H9 (cell line): ENCODE data around the gene UTP20. TPM values are rescaled to one million over a fixed set of nuclear protein-coding genes. Genes with fewer than 3 reads are reported as not detected.

Experiments
- DNase-seq: peaks from one replicate; pipeline ENCODE4 v3.0.0-alpha.2; 2017
- H2AFZ ChIP-seq: one replicate; pipeline ENCODE4 v1.6.1; 2013; ENCODE audit warnings: mild to moderate bottlenecking, low read length, control low read depth, moderate library complexity
- H2AK5ac ChIP-seq: 2 replicates; pipeline ENCODE4 v1.6.1; 2013; ENCODE audit warnings: low read length, control low read depth, mixed read lengths; ENCODE audit not compliant: insufficient read length
- H2BK120ac ChIP-seq: one replicate; pipeline ENCODE4 v1.6.1; 2013; ENCODE audit warnings: low read depth, mild to moderate bottlenecking, low read length, control low read depth, inconsistent platforms; ENCODE audit not compliant: poor library complexity, severe bottlenecking
- H2BK12ac ChIP-seq: 2 replicates; pipeline ENCODE4 v1.6.1; 2013; ENCODE audit warnings: low read length, control low read depth, mixed read lengths, low read depth; ENCODE audit not compliant: insufficient read length
- H2BK15ac ChIP-seq: 2 replicates; pipeline ENCODE4 v1.6.1; 2013; ENCODE audit warnings: low read depth, low read length, control low read depth
- H2BK20ac ChIP-seq: one replicate; pipeline ENCODE4 v1.6.1; 2013; ENCODE audit warnings: low read depth, mild to moderate bottlenecking, low read length, control low read depth, inconsistent platforms; ENCODE audit not compliant: poor library complexity, severe bottlenecking
- H2BK5ac ChIP-seq: 2 replicates; pipeline ENCODE4 v1.6.1; 2013; ENCODE audit warnings: low read length, control low read depth, mixed read lengths; ENCODE audit not compliant: insufficient read length
- H3K14ac ChIP-seq: 2 replicates; pipeline ENCODE4 v1.6.1; 2013; ENCODE audit warnings: low read length, control low read depth; ENCODE audit not compliant: insufficient read depth
- H3K18ac ChIP-seq: 2 replicates; pipeline ENCODE4 v1.6.1; 2013; ENCODE audit warnings: low read depth, mild to moderate bottlenecking, mixed read lengths, low read length, control low read depth; ENCODE audit not compliant: insufficient read length
- H3K23ac ChIP-seq: 2 replicates; pipeline ENCODE4 v1.6.1; 2013; ENCODE audit warnings: low read length, control low read depth, mixed read lengths, low read depth; ENCODE audit not compliant: insufficient read length
- H3K23me2 ChIP-seq: 2 replicates; pipeline ENCODE4 v1.6.1; 2013; ENCODE audit warnings: low read depth, mild to moderate bottlenecking, mixed read lengths, low read length, control low read depth; ENCODE audit not compliant: insufficient read length, poor library complexity, severe bottlenecking
- H3K27ac ChIP-seq: 2 replicates; pipeline ENCODE4 v1.5.1; 2013; ENCODE audit warnings: low read length, control low read depth, mixed read lengths, low read depth; ENCODE audit not compliant: insufficient read length
- H3K27me3 ChIP-seq: 2 replicates; pipeline ENCODE4 v1.6.1; 2013; ENCODE audit warnings: low read length, control low read depth, inconsistent platforms; ENCODE audit not compliant: insufficient read depth
- H3K4ac ChIP-seq: 2 replicates; pipeline ENCODE4 v1.6.1; 2013; ENCODE audit warnings: low read depth, mild to moderate bottlenecking, control low read depth, inconsistent platforms, low read length, moderate library complexity
- H3K4me1 ChIP-seq: 2 replicates; pipeline ENCODE4 v1.6.1; 2013; ENCODE audit warnings: low read length, control low read depth, inconsistent platforms; ENCODE audit not compliant: insufficient read depth
- H3K4me2 ChIP-seq: 2 replicates; pipeline ENCODE4 v1.6.1; 2013; ENCODE audit warnings: low read length, control low read depth, mixed read lengths; ENCODE audit not compliant: insufficient read length, insufficient read depth
- H3K56ac ChIP-seq: 2 replicates; pipeline ENCODE4 v1.6.1; 2013; ENCODE audit warnings: low read depth, mild to moderate bottlenecking, mixed read lengths, low read length, control low read depth; ENCODE audit not compliant: insufficient read length
- H3K79me1 ChIP-seq: 2 replicates; pipeline ENCODE4 v1.6.1; 2013; ENCODE audit warnings: low read depth, mild to moderate bottlenecking, moderate library complexity, low read length, control low read depth, inconsistent platforms; ENCODE audit not compliant: insufficient read depth, poor library complexity, severe bottlenecking
- H3K79me2 ChIP-seq: 2 replicates; pipeline ENCODE4 v1.6.1; 2013; ENCODE audit warnings: low read length, control low read depth, inconsistent platforms; ENCODE audit not compliant: insufficient read depth
- H3K9ac ChIP-seq: 2 replicates; pipeline ENCODE4 v1.6.1; 2013; ENCODE audit warnings: low read length, control low read depth, mixed read lengths; ENCODE audit not compliant: insufficient read length; ENCODE audit errors: extremely low read depth
- H3K9me3 ChIP-seq: one replicate; pipeline ENCODE4 v1.6.1; 2013; ENCODE audit warnings: low read depth, low read length, inconsistent platforms; ENCODE audit not compliant: control insufficient read depth
- H3T11ph ChIP-seq: one replicate; pipeline ENCODE4 v1.6.1; 2013; ENCODE audit warnings: mild to moderate bottlenecking, low read length, control low read depth, inconsistent platforms
- H4K20me1 ChIP-seq: one replicate; pipeline ENCODE4 v1.6.1; 2013; ENCODE audit not compliant: control insufficient read depth, insufficient read length, insufficient read depth
- H4K5ac ChIP-seq: 2 replicates; pipeline ENCODE4 v1.6.1; 2013; ENCODE audit warnings: low read depth, mild to moderate bottlenecking, mixed read lengths, low read length, control low read depth; ENCODE audit not compliant: insufficient read length
- H4K8ac ChIP-seq: replicated peaks from 2 replicates; pipeline ENCODE4 v1.6.1; 2013; ENCODE audit warnings: low read length, control low read depth, mixed read lengths, low read depth; ENCODE audit not compliant: insufficient read length
- H4K91ac ChIP-seq: 2 replicates; pipeline ENCODE4 v1.6.1; 2013; ENCODE audit warnings: low read depth, mild to moderate bottlenecking, moderate library complexity, mixed read lengths, low read length, control low read depth; ENCODE audit not compliant: insufficient read length
- H3K27ac Mint-ChIP-seq, 3 experiments: 2 replicates in 2 of 3; 3 replicates in 1 of 3; pipeline ENCODE4 v1.8.0; 2020 to 2021; ENCODE audit warnings: mixed read lengths in 3 of 3, mild to moderate bottlenecking in 1 of 3, moderate library complexity in 1 of 3
- H3K27me3 Mint-ChIP-seq: 2 replicates; pipeline ENCODE4 v1.8.0; 2021; ENCODE audit warnings: low read depth, mild to moderate bottlenecking, moderate library complexity, mixed read lengths
- H3K36me3 Mint-ChIP-seq, 3 experiments: 2 replicates in 2 of 3; 3 replicates in 1 of 3; pipeline ENCODE4 v1.8.0; 2020 to 2021; ENCODE audit warnings: low read depth in 3 of 3, mixed read lengths in 3 of 3; ENCODE audit not compliant: insufficient read depth in 1 of 3
- H3K4me1 Mint-ChIP-seq, 2 experiments: 2 replicates each; pipeline ENCODE4 v1.8.0; 2020; ENCODE audit warnings: mixed read lengths in 2 of 2
- H3K4me3 Mint-ChIP-seq, 2 experiments: 2 replicates in 1 of 2; 3 replicates in 1 of 2; pipeline ENCODE4 v1.8.0; 2020 to 2021; ENCODE audit warnings: mild to moderate bottlenecking in 2 of 2, mixed read lengths in 2 of 2, moderate library complexity in 1 of 2
- H3K9me3 Mint-ChIP-seq, 2 experiments: 2 replicates in 1 of 2; 3 replicates in 1 of 2; pipeline ENCODE4 v1.8.0; 2020; ENCODE audit warnings: mild to moderate bottlenecking in 2 of 2, mixed read lengths in 2 of 2, moderate library complexity in 1 of 2
- CTCF ChIP-seq: fragments of 200-600 bp; sonication (generic); conservative IDR thresholded peaks from 3 replicates; pipeline ENCODE4 v1.8.0; 2021; ENCODE audit warnings: antibody characterized with exemption, mild to moderate bottlenecking
- WGBS: extraction: QIAGEN DNeasy Blood & Tissue Kit; methylation state at CpG from one replicate; pipeline ENCODE4 v1.1.7; 2013; ENCODE audit warnings: missing lambda C conversion rate, low lambda C conversion rate, mixed read lengths; ENCODE audit not compliant: insufficient read length; ENCODE audit errors: extremely low coverage; 5-methylcytosine and 5-hydroxymethylcytosine counted together
- total RNA-seq: library from RNA; stranded (reverse); gene quantifications from 2 replicates; pipeline ENCODE4 v1.2.1, GENCODE V29; 2021

Gene UTP20
- total RNA-seq, 1 experiment from 2014 or later: 38.3 TPM

GRCh38 chr12:101361455-101361854 lies 81.5 kb downstream of the UTP20 start:
- no peaks in the 10 kb centered on the region for H3K79me1 ChIP-seq
- no peak overlapping the region for H3K18ac ChIP-seq
- WGBS: no CpG with 5 or more reads among the region's 8 CpGs
- no peak overlapping the region for H2BK120ac ChIP-seq
- Mint-ChIP-seq H3K27me3 (no peaks in the 10 kb centered on the region), H3K9me3 (no peaks in the 10 kb centered on the region), H3K27ac (no peak overlapping the region), H3K36me3 (peaks cover 22 to 70% (median 44%) of the 10 kb centered on the region in 3 experiments; a peak in 6 of 7 replicates), H3K4me1 (no peaks in the 10 kb centered on the region), H3K4me3 (no peak overlapping the region)
- no peak overlapping the region for H3K14ac ChIP-seq
- no peak for TF ChIP-seq CTCF
- no peak overlapping the region for H4K8ac ChIP-seq
- H4K91ac ChIP-seq: no peak overlapping the region
- no peak overlapping the region for H2BK5ac ChIP-seq
- no peaks in the 10 kb centered on the region for H3K23me2 ChIP-seq
- H3K9me3 ChIP-seq: no peaks in the 10 kb centered on the region
- H2AFZ ChIP-seq: no peak overlapping the region
- H3K4me2 ChIP-seq: no peak overlapping the region
- H3K27ac ChIP-seq: no peak overlapping the region
- H3K4me1 ChIP-seq: no peaks in the 10 kb centered on the region
- H2BK20ac ChIP-seq: no peak overlapping the region
- no peak overlapping the region for H2BK15ac ChIP-seq
- no peak for DNase-seq
- no peak overlapping the region for H3K4ac ChIP-seq
- no peak overlapping the region for H3K23ac ChIP-seq
- no peak overlapping the region for H4K5ac ChIP-seq
- no peak overlapping the region for H3K56ac ChIP-seq
- H3K79me2 ChIP-seq: no peaks in the 10 kb centered on the region
- H3K27me3 ChIP-seq: no peaks in the 10 kb centered on the region
- no peaks in the 10 kb centered on the region for H4K20me1 ChIP-seq
- no peak overlapping the region for H2BK12ac ChIP-seq
- H3T11ph ChIP-seq: no peak overlapping the region
- H2AK5ac ChIP-seq: no peak overlapping the region
- H3K9ac ChIP-seq: no peak overlapping the region
